ENCODE results near the gene DBT.
"Not testable (repeated sequence)": the region's sequence is repeated elsewhere in the genome, so short reads cannot be mapped to it uniquely, and the experiment has no call there.

Gene DBT

GRCh38 chr1:100250264-100250663 lies 630 bp upstream of the DBT start:
- DNase-seq: no peak

DNA sequence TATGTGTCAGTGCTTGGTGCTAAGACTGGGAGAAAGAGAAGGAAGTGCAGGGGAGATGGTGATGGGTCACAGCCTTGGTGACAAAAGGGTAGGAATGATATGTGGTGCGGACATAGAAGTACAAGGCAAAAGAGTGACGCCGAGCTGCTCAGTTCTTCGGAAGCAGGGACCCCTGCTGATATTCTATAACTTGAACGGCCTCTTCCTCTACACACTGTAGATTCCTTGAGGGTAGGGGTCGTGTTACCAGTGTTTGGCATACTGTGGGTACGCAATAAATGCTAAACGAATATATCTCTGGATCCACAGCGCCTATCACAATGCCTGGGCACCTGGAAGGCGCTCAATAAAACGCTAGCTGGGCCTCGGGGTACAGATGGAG lies 488 bp downstream of the DBT start:
- no peak for DNase-seq

- no peak for DNase-seq
These were observed 2.9 kb downstream of the DBT start for GRCh38 chr1:100246738-100247137.

DNA sequence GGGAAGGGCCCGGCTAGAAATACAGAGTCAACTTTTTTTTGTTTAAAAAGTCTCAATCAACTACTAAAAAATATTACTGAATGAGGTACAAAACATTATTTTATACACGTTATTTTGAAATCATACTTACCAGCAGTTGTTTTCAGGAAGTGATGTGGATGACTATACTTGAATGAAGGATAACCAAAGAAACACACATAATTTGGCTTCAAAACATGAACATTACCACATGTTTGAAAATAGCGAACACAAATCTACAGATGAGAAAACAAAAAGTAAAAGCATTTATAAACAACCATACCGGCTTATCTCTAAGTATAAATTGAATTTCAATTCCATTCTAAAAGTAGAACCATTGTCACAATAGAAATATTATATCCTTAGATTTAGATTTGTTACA lies 9.0 kb downstream of the DBT start:
- no peak for DNase-seq

DNA sequence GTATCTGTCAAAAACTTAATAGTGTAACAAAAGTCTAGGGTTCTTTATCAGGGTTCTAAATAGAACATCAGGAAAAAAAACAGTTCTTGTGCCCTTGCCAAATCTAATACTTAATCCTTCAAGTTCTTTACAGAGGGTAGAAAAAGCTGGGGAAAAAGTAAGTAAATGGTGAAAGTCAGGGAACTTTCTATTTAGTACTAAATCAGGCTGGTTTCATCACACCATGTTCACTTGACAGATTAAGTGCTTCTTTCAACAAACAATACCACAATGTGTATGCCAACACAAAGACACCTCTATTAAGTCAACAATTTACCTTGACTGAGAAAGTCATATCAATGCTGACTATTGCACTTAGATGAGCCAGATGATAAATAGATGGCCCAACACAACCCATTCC lies 9.7 kb downstream of the DBT start:
- DNase-seq: no peak

- no peak for DNase-seq
These were observed 12.5 kb downstream of the DBT start for GRCh38 chr1:100237091-100237490.

DNA sequence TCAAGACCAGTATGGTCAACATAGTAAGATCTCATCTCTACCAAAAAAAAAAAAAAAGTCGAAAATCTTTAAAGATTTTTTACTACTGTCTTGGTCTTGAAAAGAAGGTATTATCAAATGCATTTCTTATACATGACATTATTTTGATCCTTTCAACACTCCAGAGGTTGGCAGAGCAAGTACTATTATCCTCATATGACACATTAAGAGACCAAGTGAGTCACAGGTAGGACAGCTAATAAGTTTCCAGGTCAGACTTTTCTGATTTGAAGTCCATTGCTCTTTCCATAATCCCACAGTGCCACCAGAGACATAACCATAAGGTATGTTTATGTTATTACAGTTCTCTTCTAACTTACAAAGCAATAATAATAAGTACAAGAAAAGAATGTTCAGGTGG lies 15.2 kb downstream of the DBT start:
- DNase-seq: no peak

DNA sequence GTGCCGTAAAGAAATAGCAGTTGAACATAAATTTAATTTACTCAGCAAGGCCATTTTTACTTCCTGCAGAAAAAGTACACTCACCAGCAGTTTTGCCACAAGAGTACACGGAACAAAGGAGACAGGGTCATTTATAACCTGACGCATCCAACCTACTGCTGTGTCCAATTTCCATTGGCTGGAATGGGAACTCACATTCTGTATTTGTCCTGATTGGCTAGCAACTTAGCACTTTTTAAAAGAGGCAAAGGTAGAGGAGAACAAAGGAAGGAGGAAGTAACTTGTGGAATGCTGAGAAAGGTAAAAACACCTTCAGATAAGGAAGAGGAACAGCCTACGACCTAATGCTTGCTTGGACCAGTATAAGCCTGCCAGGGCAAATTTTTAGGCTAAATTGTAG lies 16.1 kb downstream of the DBT start:
- DNase-seq: not testable (repeated sequence)

- DNase-seq: no peak
These were observed 17.5 kb downstream of the DBT start for GRCh38 chr1:100232156-100232555.

DNA sequence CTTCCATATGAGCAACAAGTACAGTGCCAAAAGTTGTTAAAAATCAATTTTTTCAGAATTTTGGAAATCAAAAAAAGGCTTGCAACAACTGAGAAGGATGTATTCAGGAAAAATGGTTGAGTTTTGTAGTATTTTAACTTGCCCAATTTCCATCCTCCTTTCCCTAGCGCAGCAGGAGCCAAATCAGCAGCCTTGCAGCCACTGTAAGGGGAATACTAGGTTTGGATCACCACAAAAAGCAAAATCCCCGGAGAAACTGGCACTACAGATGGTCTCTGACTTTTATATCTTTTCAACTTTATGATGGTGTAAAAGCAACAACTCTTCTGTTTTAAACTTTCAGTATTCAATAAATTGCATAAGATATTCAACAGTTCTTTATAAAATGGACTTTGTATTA lies 17.9 kb downstream of the DBT start:
- DNase-seq: no peak

DNA sequence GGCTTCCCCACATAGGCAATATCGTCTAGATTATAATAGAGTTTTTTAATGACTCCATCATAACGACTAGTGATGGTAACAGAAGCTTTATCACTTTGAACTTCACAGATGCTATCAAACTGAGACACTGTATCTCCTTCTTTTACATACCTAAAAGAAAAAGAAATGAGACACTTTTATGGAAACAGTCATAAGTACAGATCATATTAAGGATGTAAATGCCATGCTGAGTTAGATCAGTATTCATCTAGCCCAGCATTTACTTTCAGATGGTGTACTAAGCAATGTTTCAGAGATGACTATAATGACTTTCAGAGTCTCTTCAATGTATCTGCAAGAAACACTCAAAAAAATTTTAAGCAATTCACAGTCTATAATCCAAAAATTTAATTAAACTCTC lies 18.9 kb downstream of the DBT start:
- DNase-seq: no peak

- DNase-seq: no peak
These were observed 19.8 kb downstream of the DBT start for GRCh38 chr1:100229681-100230443.

DNA sequence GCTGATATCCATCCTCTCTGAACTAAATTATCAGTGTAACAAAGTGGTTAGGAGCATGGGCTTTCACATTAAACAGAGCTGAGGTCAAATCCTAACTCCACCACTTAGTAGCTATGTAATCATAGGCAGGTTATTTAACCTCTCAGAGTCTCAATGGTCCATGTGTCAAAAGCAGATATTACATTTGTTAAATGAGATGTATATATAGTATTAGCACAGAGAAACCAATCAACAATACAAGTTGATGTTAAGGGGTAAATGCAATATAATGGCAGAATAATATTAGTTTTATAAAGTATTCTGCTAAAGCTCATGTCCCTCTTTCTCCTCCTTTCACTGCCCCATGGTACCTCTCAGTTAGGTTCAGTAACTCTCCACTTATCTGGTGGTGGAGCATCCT lies 27.2 kb downstream of the DBT start:
- no peak for DNase-seq

DNA sequence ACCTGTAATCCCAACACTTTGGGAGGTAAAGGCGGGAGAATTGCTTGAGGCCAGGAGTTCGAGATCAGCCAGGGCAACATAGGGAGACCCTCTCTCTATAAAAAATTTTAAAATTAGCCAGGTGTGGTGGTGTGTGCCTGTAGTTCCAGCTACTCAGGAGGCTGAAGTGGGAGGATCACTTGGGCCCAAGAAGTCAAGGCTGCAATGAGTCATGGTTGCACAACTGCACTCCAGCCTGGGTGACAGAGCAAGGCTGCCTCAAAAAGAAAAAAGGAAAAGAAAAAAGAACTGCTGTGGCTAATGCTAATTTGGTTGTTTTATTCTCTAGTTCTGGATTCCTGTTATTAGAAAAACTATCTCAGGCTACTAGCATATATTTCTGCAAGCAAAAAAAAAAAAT lies 29.8 kb downstream of the DBT start:
- DNase-seq: no peak

DNA sequence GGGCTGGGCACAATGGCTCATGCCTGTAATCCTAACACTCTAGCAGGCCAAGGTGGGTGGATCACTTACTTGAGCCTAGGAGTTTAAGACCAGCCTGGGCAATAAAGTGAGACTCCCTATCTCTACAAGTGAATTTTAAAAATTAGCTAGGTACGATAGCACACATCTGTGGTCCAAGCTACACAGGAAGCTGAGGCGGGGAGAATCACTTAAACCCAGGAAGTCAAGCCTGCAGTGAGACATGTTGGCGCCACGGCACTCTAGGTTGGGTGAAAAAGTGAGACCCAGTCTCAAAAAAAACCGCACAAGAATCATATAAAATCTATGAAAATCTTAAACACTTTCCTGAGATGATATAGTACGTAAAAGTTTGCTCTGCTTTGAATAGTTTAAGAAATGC lies 30.2 kb downstream of the DBT start:
- DNase-seq: no peak

DNA sequence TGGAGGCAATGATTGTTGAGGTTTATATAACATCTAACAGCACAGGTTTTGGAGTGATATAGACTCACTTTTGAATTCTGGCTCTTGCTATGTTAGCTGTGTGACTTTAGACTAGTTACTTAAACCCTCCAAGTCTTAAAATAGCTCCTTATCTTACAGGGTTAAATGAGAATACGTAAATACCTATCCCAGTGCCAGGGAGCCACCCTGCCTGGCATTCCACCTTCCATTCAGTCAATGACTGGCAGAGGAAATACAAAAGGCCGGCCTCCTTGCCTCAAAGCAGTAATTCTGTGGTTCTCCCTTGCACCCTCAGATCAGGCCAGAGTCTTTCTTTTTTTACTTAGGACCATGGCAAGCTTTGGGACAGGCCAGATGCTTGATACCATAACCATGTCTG lies 31.8 kb downstream of the DBT start:
- no peak for DNase-seq

GRCh38 chr1:100215101-100215500 lies 34.5 kb downstream of the DBT start:
- no peak for DNase-seq

GRCh38 chr1:100213141-100213540 lies 36.5 kb downstream of the DBT start:
- DNase-seq: no peak

- DNase-seq: no peak
These were observed 43.3 kb downstream of the DBT start for GRCh38 chr1:100206301-100206700.

DNA sequence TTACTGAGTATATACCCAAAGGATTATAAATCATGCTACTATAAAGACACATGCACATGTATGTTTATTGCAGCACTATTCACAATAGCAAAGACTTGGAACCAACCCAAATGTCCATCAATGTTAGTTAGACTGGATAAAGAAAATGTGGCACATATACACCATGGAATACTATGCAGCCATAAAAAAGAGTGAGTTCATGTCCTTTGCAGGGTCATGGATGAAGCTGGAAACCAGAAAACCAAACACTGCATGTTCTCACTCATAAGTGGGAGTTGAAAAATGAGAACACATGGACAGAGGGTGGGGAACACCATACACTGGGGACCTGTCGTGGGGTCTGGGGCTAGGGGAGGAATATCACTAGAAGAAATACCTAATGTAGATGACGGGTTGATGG lies 44.0 kb downstream of the DBT start:
- not testable (repeated sequence) for DNase-seq

DNA sequence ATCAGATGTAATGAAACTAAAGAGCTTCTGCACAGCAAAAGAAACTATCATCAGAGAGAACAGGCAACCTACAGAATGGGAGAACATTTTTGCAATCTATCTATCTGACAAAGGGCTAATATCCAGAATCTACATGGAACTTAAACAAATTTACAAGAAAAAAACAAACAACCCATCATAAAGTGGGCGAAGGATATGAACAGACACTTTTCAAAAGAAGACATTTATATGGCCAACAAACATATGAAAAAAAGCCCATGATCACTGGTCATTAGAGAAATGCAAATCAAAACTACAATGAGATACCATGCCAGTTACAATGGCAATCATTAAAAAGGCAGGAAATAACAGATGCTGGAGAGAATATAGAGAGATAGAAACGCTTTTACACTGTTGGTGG lies 44.5 kb downstream of the DBT start:
- not testable (repeated sequence) for DNase-seq

GRCh38 chr1:100202703-100203102 lies 46.9 kb downstream of the DBT start:
- DNase-seq: not testable (repeated sequence)

- DNase-seq: not testable (repeated sequence)
These were observed 49.6 kb downstream of the DBT start for GRCh38 chr1:100200060-100200459.

DNA sequence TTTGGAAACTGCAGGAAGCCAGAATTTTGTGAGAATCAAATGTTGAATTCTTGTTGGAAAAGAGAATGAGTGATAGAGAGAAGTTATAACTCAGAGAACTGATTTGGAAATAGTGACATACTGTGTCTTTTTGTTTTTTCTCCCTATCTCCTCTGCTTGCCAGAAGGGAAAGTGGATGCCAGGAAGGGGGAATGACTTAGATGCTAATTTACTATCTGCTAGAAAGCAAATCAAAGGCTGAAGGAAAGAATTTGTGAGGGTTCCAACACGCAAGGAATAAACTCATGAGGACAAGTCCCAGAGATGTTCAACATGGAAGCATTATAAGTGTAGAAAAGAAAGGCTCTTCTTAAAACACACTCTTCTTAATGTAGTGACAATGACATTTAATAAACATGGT lies 51.0 kb downstream of the DBT start:
- no peak for DNase-seq

GRCh38 chr1:100188617-100189016 lies 61.0 kb downstream of the DBT start:
- DNase-seq: no peak
